Measurements from ENCODE around the gene DBR1. TPM values are rescaled to one million over a fixed set of nuclear protein-coding genes. Genes with fewer than 3 reads are reported as not detected.

DBR1 gene
- total and polyA plus RNA-seq, 2 of the 13 experiments (the other 11 are each of a cell fraction or from before 2014, with no cell fraction given), result 6.4 to 16.7 TPM

GRCh38 chr3:138196023-138196422 is 21.3 kb upstream of the DBR1 start:
- H3K4me1 ChIP-seq (ENCODE audit: insufficient read depth, low read length), result 0 out of 2 replicates have a peak, but pooled peaks cover 9% of the 10 kb centered on the region
- H3K4me3 ChIP-seq (replicated peaks in 1 of 3; ENCODE audit: insufficient read depth in 1 of 3, low read depth in 2 of 3, low read length in 3 of 3), result no peak overlapping the region
- H3K9me3 ChIP-seq (ENCODE audit: low read length), result no peaks in the 10 kb centered on the region
- TF ChIP-seq ZSCAN29 (CRISPR knock-in tag; conservative IDR thresholded peaks at IDR 0.05), result no peak
- TF ChIP-seq TEAD2 (CRISPR knock-in tag; IDR thresholded peaks at IDR 0.05), result no peak
- TF ChIP-seq YY1 (IDR thresholded peaks at IDR 0.05; ENCODE audit: insufficient read depth, insufficient replicate concordance, low read depth, low read length), result no peak
- TF ChIP-seq IRF1 (CRISPR knock-in tag; IDR thresholded peaks at IDR 0.05; ENCODE audit: low read depth), result no peak
- FAIRE-seq, result no peak
- H3K36me3 ChIP-seq (replicated peaks in 1 of 2; ENCODE audit: control insufficient read depth in 1 of 2, insufficient read depth in 2 of 2, low read length in 2 of 2), result peaks cover 0 to 11% of the 10 kb centered on the region in 2 experiments; a peak in 2 of 5 replicates
- no peak overlapping the region for H3K27ac ChIP-seq (ENCODE audit: extremely low read length, insufficient read depth, low read length)
- intact Hi-C loops (cut with micrococcal nuclease; ENCODE audit: unreplicated experiment), result no loop called here
- POLR2A ChIA-PET, result interaction anchor here (1.7 kb wide), 1 partner anchor 8 kb away, joined by 12 read pairs; the partner anchor contains the start of gene ARMC8
- in situ Hi-C loops (cut with HindIII; ENCODE audit: extremely low pct_ligation_motif_present, low pct_unique_long_range_greater_than_20kb), result no loop called here
- CTCF ChIA-PET (ENCODE audit: low intra/inter-chr PET ratio, low total read pairs), result no interaction called here
- H3K79me2 ChIP-seq (ENCODE audit: insufficient read depth, low read length), result peaks cover 81% of the 10 kb centered on the region
- DNase-seq (ENCODE audit: low spot score), result no peak
- no peak overlapping the region for H3K4me2 ChIP-seq (ENCODE audit: low read depth, low read length)
- H2AFZ ChIP-seq (ENCODE audit: low read length), result no peak overlapping the region
- no peak for ATAC-seq
- H4K20me1 ChIP-seq (ENCODE audit: insufficient read depth, low read length), result peaks cover 25% of the 10 kb centered on the region
- no peaks in the 10 kb centered on the region for H3K27me3 ChIP-seq (ENCODE audit: control insufficient read depth in 1 of 2, insufficient read depth in 2 of 2, low read length in 2 of 2)
- no peak overlapping the region for H3K9ac ChIP-seq (ENCODE audit: insufficient read depth, low read depth, low read length)
- 95% methylated on average over 2 of the region's 2 CpGs for WGBS (ENCODE audit: low lambda C conversion rate)
- BruUV-seq (replicated peaks), result no TSS peak

DNA sequence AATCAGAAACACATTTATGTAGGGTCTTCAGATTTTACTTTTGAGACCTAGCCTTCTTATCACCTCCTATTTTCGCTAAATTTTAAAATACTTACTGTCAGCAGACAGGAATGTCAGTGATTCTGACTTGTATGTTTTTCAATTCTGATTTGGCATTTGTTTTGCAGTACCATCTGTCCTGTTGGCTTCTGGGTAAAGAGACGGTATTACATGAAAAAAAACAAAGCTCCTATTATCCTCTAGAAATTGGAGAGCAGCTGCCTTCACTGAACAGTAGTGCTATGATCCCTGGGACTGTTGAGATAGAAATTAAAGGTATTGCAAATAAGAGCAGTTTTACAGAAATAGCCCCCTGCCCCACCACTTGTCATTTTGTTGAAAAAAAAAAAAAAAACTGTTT is 20.8 kb upstream of the DBR1 start:
- Histone ChIP-seq H3K4me3 (replicated peaks in 1 of 3; ENCODE audit: insufficient read depth in 1 of 3, low read depth in 2 of 3, low read length in 3 of 3) (no peak overlapping the region), H3K9me3 (ENCODE audit: low read length) (no peaks in the 10 kb centered on the region), H4K20me1 (ENCODE audit: insufficient read depth, low read length) (peaks cover 25% of the 10 kb centered on the region), H3K79me2 (ENCODE audit: insufficient read depth, low read length) (peaks cover 81% of the 10 kb centered on the region), H3K27me3 (ENCODE audit: control insufficient read depth in 1 of 2, insufficient read depth in 2 of 2, low read length in 2 of 2) (no peaks in the 10 kb centered on the region), H3K27ac (ENCODE audit: extremely low read length, insufficient read depth, low read length) (no peak overlapping the region), H2AFZ (ENCODE audit: low read length) (no peak overlapping the region), H3K4me2 (ENCODE audit: low read depth, low read length) (no peak overlapping the region), H3K36me3 (replicated peaks in 1 of 2; ENCODE audit: control insufficient read depth in 1 of 2, insufficient read depth in 2 of 2, low read length in 2 of 2) (peaks cover 0 to 11% of the 10 kb centered on the region in 2 experiments; a peak in 2 of 5 replicates), H3K9ac (ENCODE audit: insufficient read depth, low read depth, low read length) (no peak overlapping the region), H3K4me1 (ENCODE audit: insufficient read depth, low read length) (0 out of 2 replicates have a peak, but pooled peaks cover 14% of the 10 kb centered on the region)
- in situ Hi-C loops (cut with HindIII; ENCODE audit: extremely low pct_ligation_motif_present, low pct_unique_long_range_greater_than_20kb) (no loop called here), intact Hi-C loops (cut with micrococcal nuclease; ENCODE audit: unreplicated experiment) (no loop called here)
- no TSS peak for BruUV-seq (replicated peaks)
- FAIRE-seq, result no peak
- DNase-seq (ENCODE audit: low spot score), result no peak
- CTCF ChIA-PET (ENCODE audit: low intra/inter-chr PET ratio, low total read pairs), result no interaction called here
- WGBS (ENCODE audit: low lambda C conversion rate), result 88% methylated on average over 2 of the region's 2 CpGs
- TF ChIP-seq ZNF180 (CRISPR knock-in tag; IDR thresholded peaks at IDR 0.05; ENCODE audit: borderline replicate concordance, low read depth) (no peak), MIXL1 (CRISPR knock-in tag; IDR thresholded peaks at IDR 0.05) (no peak), ZNF761 (CRISPR knock-in tag; conservative IDR thresholded peaks at IDR 0.05) (no peak)
- ATAC-seq, result no peak
- POLR2A ChIA-PET, result no interaction called here
